Osteoblast (primary cell): ENCODE measurements around the gene KIAA0319L. TPM values are rescaled to one million over a fixed set of nuclear protein-coding genes. Genes with fewer than 3 reads are reported as not detected.

Experiments used
- DNase-seq: peaks from one replicate; pipeline ENCODE4 v3.0.0; 2011; ENCODE audit warnings: low spot score, mixed read lengths; ENCODE audit not compliant: insufficient read length; ENCODE audit errors: missing footprints
- H2AFZ ChIP-seq: 2 replicates; pipeline ENCODE4 v1.6.0; 2011; ENCODE audit warnings: mild to moderate bottlenecking, low read length
- H3K27ac ChIP-seq: 2 replicates; pipeline ENCODE4 v1.5.1; 2011; ENCODE audit warnings: mild to moderate bottlenecking, low read depth, low read length, moderate library complexity
- H3K27me3 ChIP-seq: 2 replicates; pipeline ENCODE4 v1.6.0; 2012; ENCODE audit warnings: mild to moderate bottlenecking, control low read depth, inconsistent platforms, low read length, moderate library complexity; ENCODE audit not compliant: insufficient read depth
- H3K36me3 ChIP-seq: 2 replicates; pipeline ENCODE4 v1.5.1; 2011; ENCODE audit warnings: mild to moderate bottlenecking, low read length, control low read depth, moderate library complexity; ENCODE audit not compliant: insufficient read depth
- H3K4me1 ChIP-seq: 2 replicates; pipeline ENCODE4 v1.5.1; 2011; ENCODE audit warnings: mild to moderate bottlenecking, low read length, control low read depth, moderate library complexity; ENCODE audit not compliant: insufficient read depth
- H3K4me2 ChIP-seq: 2 replicates; pipeline ENCODE4 v1.6.0; 2011; ENCODE audit warnings: mild to moderate bottlenecking, low read length; ENCODE audit not compliant: insufficient read depth
- H3K4me3 ChIP-seq: fragments of 200-600 bp; sonication (generic); 3 replicates; pipeline ENCODE4 v1.5.1; 2012; ENCODE audit warnings: mild to moderate bottlenecking, low read length, inconsistent platforms; ENCODE audit not compliant: insufficient read depth
- H3K79me2 ChIP-seq: 2 replicates; pipeline ENCODE4 v1.6.0; 2012; ENCODE audit warnings: mild to moderate bottlenecking, low read length, control low read depth, inconsistent platforms; ENCODE audit not compliant: insufficient read depth
- H3K9me3 ChIP-seq: 2 replicates; pipeline ENCODE4 v1.5.1; 2011; ENCODE audit warnings: low read depth, low read length, control low read depth
- H4K20me1 ChIP-seq: 2 replicates; pipeline ENCODE4 v1.6.0; 2012; ENCODE audit warnings: mild to moderate bottlenecking, low read length, control low read depth; ENCODE audit not compliant: insufficient read depth
- CTCF ChIP-seq: IDR thresholded peaks from 2 replicates; pipeline ENCODE4 v1.5.1; 2011; ENCODE audit warnings: mild to moderate bottlenecking, low read depth, low read length, moderate library complexity; ENCODE audit errors: extremely low read depth
- total RNA-seq: library from RNA; depleted of rRNA; stranded (reverse); fragments of >200 nt; gene quantifications from 2 replicates; pipeline ENCODE4 v1.2.3, GENCODE V29; 2012

KIAA0319L gene
- total RNA-seq, 1 donor, result 44.9 TPM

- H3K79me2 ChIP-seq, result no peaks in the 10 kb centered on the region
- H3K27me3 ChIP-seq, result peaks cover 3% of the 10 kb centered on the region
- H3K27ac ChIP-seq, result no peak within 1 kb of the TSS
- peak within 1 kb of the TSS; percentile 81 for H3K4me2 ChIP-seq
- no peaks in the 10 kb centered on the region for H3K36me3 ChIP-seq
- H3K9me3 ChIP-seq, result no peaks in the 10 kb centered on the region
- H2AFZ ChIP-seq, result peak within 1 kb of the TSS; percentile 67
- H4K20me1 ChIP-seq, result no peaks in the 10 kb centered on the region
- TF ChIP-seq CTCF, result no peak
- H3K4me3 ChIP-seq, result peak within 1 kb of the TSS; percentile 78
- H3K4me1 ChIP-seq, result peaks cover 25% of the 10 kb centered on the region
- peak; percentile 99 for DNase-seq
Measured at GRCh38 chr1:35573198-35574124, 16.3 kb upstream of the KIAA0319L start, which contains the start of gene TFAP2E. TFAP2E (plus strand) TSS chr1:35573314; CDS start chr1:35573578, 264 bp downstream.

- Histone ChIP-seq H3K36me3 (no peaks in the 10 kb centered on the region), H3K27ac (no peak overlapping the region), H4K20me1 (no peaks in the 10 kb centered on the region), H3K9me3 (no peaks in the 10 kb centered on the region), H3K27me3 (peaks cover 3% of the 10 kb centered on the region), H3K79me2 (no peaks in the 10 kb centered on the region), H2AFZ (no peak overlapping the region), H3K4me3 (no peak overlapping the region), H3K4me2 (no peak overlapping the region), H3K4me1 (peaks cover 19% of the 10 kb centered on the region)
- DNase-seq, result peak; percentile 73
- no peak for TF ChIP-seq CTCF
Measured at GRCh38 chr1:35572296-35572695, 15.1 kb upstream of the KIAA0319L start.

GRCh38 chr1:35571263-35571662, 14.1 kb upstream of the KIAA0319L start:
- Histone ChIP-seq H3K27me3 (peaks cover 3% of the 10 kb centered on the region), H3K36me3 (no peaks in the 10 kb centered on the region), H3K9me3 (no peaks in the 10 kb centered on the region), H2AFZ (no peak overlapping the region), H3K79me2 (no peaks in the 10 kb centered on the region), H3K4me3 (no peak overlapping the region), H4K20me1 (no peaks in the 10 kb centered on the region), H3K4me1 (peaks cover 19% of the 10 kb centered on the region), H3K4me2 (no peak overlapping the region), H3K27ac (no peak overlapping the region)
- DNase-seq, result no peak
- no peak for TF ChIP-seq CTCF

GRCh38 chr1:35570589-35571137, 13.5 kb upstream of the KIAA0319L start:
- Histone ChIP-seq H3K4me1 (peaks cover 19% of the 10 kb centered on the region), H3K4me2 (no peak overlapping the region), H3K27me3 (peaks cover 3% of the 10 kb centered on the region), H3K79me2 (no peaks in the 10 kb centered on the region), H3K27ac (no peak overlapping the region), H3K9me3 (no peaks in the 10 kb centered on the region), H3K36me3 (no peaks in the 10 kb centered on the region), H3K4me3 (no peak overlapping the region), H4K20me1 (peaks cover 2% of the 10 kb centered on the region), H2AFZ (no peak overlapping the region)
- no peak for DNase-seq
- TF ChIP-seq CTCF, result no peak
